HG03095 (cell line): ENCODE measurements around the gene CARD11.
"Not testable (repeated sequence)": the region's sequence is repeated elsewhere in the genome, so short reads cannot be mapped to it uniquely, and the experiment has no call there.

Source experiments
- ATAC-seq: cut with Tn5 transposase; IDR thresholded peaks from one replicate; pipeline ENCODE4 v1.9.1; 2021; ENCODE audit warnings: moderate library complexity; ENCODE audit not compliant: unreplicated experiment

Gene CARD11

DNA sequence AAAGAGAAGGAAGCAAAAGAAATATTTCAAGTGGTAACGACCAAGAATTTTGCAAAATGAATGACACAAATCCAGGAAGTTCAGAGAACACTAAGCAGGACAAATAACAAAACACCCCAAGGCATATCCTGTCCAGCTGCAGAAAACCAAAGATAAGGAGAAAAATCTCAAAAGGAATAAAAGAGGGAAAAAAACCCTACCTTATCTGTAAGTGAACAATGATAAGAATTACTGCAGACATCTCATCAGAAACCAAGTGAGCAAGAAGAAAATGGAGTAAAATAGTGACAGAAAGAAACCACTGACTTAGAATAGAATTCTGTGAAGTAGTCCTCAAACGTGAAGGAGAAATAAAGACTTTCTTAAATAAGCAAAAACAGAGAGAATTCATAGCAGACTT lies 21.8 kb downstream of the CARD11 start:
- ATAC-seq = no peak

DNA sequence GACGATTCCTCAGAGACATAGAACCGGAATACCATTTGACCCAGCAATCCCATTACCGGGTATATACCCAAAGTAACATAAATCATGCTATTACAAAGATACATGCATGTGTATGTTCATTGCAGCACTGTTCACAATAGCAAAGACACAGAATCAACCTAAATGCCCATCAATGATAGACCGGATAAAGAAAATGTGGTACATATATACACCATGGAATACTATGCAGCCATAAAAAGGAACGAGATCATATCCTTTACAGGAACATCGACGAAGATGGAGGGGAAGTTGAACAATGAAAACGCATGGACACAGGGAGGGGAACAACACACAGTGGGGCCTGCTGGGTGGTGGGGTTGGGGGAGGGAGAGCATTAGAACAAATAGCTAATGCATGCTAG lies 22.4 kb downstream of the CARD11 start:
- not testable (repeated sequence) for ATAC-seq

DNA sequence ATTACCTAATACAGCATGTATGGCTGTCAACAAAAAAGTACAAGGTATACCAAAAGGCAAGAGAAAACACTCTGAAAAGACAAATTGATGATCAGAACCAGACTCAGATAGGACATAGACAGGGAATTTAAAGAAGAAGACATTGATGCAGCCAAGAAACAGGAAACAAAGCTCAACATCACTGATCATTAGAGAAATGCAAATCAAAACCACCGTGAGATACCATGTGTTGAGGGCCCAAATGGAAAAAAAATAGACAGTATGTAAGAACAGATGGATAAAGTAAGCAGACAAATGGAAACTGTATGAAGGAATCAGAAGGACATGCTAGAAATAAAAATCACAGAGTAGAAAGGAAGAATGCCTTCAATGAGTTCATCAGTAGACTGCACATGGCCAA lies 23.3 kb downstream of the CARD11 start:
- ATAC-seq = no peak

DNA sequence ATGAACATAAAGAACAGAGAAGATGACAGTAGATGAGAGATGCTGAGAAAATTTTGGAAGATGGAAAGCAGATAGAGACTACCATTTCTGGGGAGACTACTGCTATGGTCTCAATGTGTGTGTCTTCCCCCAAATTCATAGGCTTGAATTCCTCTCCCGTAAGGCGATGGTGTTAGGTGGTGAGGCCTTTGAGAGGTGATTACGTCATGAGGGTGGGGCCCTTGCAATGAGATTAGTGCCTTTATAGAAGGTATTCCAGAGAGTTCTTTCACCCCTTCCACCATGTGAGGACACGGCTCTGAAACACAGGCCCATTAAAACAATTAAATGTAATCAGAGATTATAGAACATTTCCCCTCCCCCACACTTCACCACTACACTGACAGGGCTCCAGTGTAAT lies 23.9 kb downstream of the CARD11 start:
- no peak for ATAC-seq

GRCh38 chr7:3013975-3014792 lies 29.5 kb downstream of the CARD11 start:
- no peak for ATAC-seq

GRCh38 chr7:3011211-3011852 lies 32.3 kb downstream of the CARD11 start:
- ATAC-seq = no peak

DNA sequence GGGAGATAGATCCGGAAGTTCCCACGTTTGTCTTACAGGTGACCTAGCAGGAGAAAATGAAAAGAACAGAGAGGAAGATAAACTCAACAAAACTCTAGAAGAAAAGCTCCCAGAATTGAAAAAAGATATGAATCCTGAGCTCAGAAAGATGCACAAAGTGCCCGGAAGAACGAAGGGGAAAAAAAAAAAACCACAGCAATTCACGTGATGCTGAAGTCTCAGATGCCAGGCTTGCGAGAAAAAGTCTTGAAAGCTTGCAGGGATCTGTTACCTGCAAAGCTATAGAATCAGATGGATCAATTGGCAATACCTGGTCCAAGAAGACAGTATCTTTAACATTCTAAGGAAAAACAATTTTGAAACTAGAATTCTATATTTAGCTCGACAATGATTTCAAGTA lies 33.5 kb downstream of the CARD11 start:
- no peak for ATAC-seq

DNA sequence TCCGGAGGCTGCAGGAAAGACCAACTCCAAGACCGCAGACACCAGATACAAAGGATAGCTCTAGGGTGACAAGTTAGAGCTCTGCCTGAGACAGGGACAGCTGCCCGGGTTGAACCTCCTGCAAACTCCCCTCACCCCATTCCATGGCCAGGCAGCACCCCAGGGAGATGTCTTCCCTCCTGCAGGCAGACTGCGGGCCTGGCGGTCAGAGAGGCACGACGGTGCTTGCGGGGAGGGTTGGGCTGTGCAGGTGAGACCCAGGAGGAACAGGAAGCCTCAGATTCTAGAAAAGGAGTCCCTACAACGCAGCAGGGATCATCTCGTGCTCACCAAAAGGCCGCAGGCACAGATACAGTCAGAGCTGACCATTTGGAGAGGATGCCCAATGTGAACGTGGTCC lies 34.6 kb downstream of the CARD11 start:
- no peak for ATAC-seq

DNA sequence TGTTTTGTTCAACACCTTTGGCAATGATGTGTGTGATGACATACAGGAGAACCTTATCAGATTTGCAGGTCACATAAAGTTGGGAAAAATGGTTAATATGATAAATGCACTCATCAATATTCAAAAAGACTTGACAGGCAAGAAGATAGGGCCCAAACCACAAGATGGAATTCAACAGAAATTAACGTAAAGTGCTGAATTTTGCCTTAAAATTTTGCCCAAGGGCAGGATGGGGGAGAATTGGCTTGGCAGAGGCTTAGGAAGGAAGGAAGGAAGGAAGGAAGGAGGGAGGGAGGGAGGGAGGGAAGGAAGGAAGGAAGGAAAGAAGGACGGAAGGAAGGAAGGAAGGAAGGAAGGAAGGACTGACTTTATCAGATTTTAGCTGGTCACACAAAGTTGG lies 35.3 kb downstream of the CARD11 start:
- ATAC-seq = no peak

- no peak for ATAC-seq
Measured at GRCh38 chr7:3007696-3008095, 36.0 kb downstream of the CARD11 start.

DNA sequence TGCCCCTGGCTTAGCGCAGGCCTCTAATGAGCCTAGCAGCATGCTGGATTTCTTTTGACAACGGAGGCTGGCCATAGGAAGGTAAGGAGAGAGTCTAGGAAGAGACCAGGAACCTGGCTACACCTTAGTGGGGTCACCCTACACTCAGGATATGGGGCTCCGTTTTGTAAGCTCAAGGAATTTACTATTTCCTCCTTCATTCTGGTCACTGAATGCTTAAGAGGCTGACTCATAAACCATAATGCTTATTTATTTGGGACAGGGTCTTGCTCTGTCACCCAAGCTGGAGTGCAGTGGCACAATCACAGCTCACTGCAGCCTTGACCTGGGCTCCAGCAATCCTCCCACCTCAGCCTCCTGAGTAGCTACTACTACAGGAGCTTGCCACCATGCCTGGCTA lies 38.4 kb downstream of the CARD11 start:
- ATAC-seq = no peak

DNA sequence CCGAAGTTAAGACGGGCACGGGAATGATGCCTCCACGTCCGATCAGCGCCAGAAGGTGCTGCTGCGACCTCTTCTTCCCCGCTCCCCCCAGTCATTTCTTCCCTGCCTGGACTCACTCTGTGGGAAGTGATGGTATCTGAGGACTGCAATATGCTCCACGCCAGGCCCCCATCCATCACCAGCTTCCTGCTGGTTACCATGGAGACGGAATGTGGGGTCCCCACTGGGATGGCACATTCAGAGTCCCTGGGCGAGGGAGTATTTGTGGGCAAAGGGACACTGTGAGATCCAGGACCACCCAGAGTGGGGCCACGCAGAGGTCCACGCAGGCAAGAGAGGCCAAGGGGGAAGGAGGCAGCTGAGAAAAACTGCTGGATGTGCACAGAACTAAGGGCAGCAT lies 39.7 kb downstream of the CARD11 start:
- no peak for ATAC-seq

- no peak for ATAC-seq
Measured at GRCh38 chr7:3002631-3003030, 41.0 kb downstream of the CARD11 start.

- no peak for ATAC-seq
Measured at GRCh38 chr7:3000566-3000965, 43.1 kb downstream of the CARD11 start.

- no peak for ATAC-seq
Measured at GRCh38 chr7:2999078-2999500, 44.6 kb downstream of the CARD11 start.

GRCh38 chr7:2997014-2997413 lies 46.7 kb downstream of the CARD11 start:
- no peak for ATAC-seq

GRCh38 chr7:2996141-2996540 lies 47.5 kb downstream of the CARD11 start:
- ATAC-seq = no peak

DNA sequence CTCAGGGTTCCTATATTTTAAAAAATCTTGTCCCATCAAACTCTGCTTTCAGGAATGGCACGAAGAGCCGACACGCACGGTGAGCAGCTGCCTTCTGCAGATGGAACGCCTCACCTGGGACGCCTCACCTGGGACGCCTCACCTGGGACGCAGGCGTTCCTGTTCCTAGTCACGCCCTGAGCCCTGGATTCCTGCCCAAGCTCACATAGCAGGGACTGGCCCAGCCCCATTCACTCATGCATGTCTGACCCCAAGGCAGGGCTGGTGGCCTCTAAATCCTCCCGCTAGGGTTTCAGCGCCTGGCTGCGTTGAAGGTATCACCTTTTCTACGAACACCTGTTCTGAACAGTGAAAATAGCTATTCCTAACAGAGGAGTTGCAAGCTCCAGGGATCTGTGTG lies 49.8 kb downstream of the CARD11 start:
- no peak for ATAC-seq

- no peak for ATAC-seq
Measured at GRCh38 chr7:2993396-2993795, 50.3 kb downstream of the CARD11 start.

DNA sequence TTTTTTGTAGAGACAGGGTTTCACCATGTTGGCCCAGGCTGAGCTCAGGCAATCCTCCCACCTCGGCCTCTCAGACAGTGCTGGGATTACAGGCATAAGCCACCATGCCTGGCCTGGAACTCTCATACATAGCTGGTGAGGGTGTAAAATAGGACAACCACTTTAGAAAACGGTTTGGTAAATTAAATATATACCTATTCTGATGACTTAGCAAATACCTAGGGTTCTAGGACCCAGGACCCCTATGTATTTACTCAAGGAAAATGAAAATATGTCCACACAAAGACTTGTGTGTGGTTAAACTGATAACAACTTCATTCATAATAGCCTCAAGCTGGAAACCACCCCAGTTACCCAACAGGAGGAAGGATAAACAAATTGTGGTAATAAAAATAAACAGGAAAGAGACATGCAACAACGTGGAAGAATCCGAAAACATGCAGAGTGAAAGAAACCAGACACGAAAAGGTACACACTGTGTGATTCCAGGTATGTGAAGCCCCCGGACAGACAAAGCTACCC lies 52.7 kb downstream of the CARD11 start:
- ATAC-seq = no peak

DNA sequence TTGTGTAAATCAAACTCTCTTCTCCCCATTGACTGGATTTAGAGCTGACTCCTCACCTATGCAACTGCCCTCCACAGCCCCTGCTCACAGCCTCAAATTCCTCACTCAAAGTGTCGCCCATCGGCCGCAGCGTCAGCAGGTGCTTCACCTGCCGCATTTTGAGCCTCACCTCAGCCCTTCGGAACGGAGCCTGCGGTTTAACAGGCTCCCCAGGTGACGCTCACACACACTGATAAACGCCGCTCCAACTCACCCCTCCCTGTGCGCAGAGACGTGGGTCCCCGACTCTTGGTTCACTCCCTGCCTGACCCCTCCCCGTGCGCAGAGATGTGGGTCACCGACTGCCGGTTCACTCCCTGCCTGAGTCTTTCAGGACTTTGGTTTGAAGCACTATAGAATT lies 57.1 kb downstream of the CARD11 start:
- ATAC-seq = no peak

DNA sequence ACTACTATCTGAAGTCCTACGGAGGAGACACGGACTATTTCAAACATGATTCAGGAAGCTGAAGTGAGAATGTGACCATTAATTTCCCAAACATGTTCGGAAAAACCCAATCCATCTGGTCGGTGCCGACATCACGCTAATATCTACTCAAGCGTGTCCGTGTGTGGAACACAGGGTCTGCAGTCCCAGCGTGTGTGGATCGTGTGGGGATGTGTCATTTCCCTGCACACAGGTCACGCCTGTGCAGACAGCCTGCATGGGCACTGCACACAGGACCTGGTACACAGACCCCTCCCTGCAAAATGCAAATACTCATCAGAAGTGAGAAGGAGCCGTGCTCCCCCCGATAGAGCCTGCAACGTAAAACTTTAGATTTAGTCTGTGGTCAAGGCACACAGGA lies 57.8 kb downstream of the CARD11 start:
- ATAC-seq = no peak
